ENCODE data around the gene ZNF74. TPM values are rescaled to one million over a fixed set of nuclear protein-coding genes. Genes with fewer than 3 reads are reported as not detected.

The ZNF74 gene
- total RNA-seq, 2 experiments from 2014 or later, result 11.5 to 12.2 TPM

DNA sequence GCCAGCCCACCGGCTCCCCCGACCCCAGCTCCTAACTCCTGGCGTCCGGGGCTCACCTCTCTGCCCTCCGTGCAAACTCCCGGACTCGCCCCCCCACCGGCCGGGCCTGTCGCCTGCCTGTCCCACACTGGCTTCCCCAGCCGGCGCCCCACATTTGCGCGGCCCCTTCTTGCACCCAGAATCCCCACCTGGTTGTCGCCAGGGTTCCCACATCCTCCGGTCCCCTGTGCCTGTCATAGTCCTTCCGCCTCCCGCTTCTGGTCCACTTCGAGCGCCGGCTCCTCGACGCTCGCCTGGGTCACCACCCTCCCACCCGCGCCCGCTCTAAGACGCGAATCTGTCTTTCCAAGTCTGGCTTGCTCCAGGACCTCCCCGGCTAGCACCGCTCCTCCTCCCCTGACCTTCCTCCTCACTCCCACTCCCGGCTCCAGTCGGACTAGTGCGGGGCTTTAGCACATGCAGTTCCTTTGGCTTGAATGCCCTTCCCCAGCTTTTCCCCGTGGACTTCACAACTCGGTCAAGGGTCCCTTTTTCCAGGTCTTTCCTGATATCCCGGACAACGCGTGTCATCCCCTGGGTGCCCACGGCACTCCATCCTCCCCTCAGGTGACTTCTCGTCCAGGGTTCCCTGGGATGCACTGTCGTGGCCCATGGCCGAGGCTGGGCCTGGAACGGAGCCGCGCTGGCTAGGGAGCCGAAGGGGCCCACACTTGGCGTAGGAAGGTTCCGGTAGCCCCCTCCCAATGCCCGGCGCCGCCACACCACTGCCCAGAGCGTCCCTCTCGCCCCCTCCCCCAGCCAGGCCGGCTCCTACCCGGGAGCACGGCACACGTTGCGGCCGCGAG, 43.0 kb downstream of the ZNF74 start:
- Mint-ChIP-seq H3K9me3 (no peaks in the 10 kb centered on the region), H3K27me3 (peaks cover 55% of the 10 kb centered on the region), H3K27ac (no peak overlapping the region), H3K4me3 (peak overlapping the region; percentile 70), H3K4me1 (peaks cover 8% of the 10 kb centered on the region), H3K36me3 (no peaks in the 10 kb centered on the region)
- no peak for DNase-seq

- peaks cover 46% of the 10 kb centered on the region for H3K27me3 Mint-ChIP-seq
Observed at GRCh38 chr22:20437613-20438426, 43.9 kb downstream of the ZNF74 start, which contains the start of gene SCARF2. SCARF2 (minus strand) TSS chr22:20437825; CDS start chr22:20437754, 71 bp downstream.

GRCh38 chr22:20438427-20438677, 44.4 kb downstream of the ZNF74 start:
- no peak overlapping the region for H3K4me3 Mint-ChIP-seq
- H3K36me3 Mint-ChIP-seq, result no peaks in the 10 kb centered on the region
- H3K4me1 Mint-ChIP-seq, result peaks cover 8% of the 10 kb centered on the region
- H3K9me3 Mint-ChIP-seq, result no peaks in the 10 kb centered on the region
- no peak overlapping the region for H3K27ac Mint-ChIP-seq
- H3K27me3 Mint-ChIP-seq, result peaks cover 42% of the 10 kb centered on the region
- DNase-seq, result no peak

More at GRCh38 chr22:20437613-20438426, 43.9 kb downstream of the ZNF74 start, which contains the start of gene SCARF2:
- Mint-ChIP-seq H3K4me3 (peak within 1 kb of the TSS; percentile 70), H3K4me1 (peaks cover 8% of the 10 kb centered on the region), H3K9me3 (no peaks in the 10 kb centered on the region), H3K27ac (no peak within 1 kb of the TSS), H3K36me3 (no peaks in the 10 kb centered on the region)
- DNase-seq, result no peak

DNA sequence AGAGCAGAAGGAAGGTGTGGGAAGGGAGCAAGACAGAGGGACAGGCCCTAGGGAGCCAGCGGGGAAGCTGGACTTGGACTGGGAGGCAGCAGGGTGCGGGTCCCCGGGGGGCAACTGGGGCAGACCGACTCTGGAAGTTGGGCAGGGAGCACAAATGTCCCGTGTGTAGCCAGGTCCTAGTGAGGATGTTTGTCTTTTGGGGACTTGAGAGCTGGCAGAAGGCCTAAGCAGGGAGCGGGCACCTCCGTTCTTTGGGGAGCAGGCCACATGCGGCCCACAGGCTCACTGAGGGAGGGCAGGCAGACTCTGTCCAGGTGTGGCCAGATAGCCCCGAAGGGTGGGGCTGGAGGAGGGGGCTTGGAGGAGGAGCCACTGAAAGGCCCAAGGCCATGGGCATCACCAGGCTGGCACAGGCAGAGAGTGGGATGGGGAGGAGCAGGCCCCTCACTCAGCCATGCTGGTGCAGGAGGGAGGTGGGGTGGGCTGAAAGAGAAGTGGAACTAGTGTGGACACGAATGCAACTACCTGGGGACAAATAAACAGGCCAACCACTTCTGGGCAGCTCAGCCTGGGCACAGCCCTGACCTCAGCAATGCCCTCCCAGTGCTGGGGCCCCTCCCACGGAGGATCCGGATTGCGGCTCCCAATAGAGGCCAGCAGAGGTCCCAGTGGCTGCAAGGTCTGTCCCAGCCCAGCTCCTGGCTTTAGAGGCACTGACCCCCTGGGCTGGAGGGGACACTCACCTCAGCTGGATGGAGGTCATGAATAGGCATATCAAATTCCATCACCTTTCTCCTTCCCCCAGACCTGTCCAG, 44.9 kb downstream of the ZNF74 start:
- no peaks in the 10 kb centered on the region for H3K9me3 Mint-ChIP-seq
- DNase-seq, result no peak
- H3K27me3 Mint-ChIP-seq, result peaks cover 42% of the 10 kb centered on the region
- H3K4me3 Mint-ChIP-seq, result no peak overlapping the region
- H3K27ac Mint-ChIP-seq, result no peak overlapping the region
- H3K4me1 Mint-ChIP-seq, result peaks cover 8% of the 10 kb centered on the region
- no peaks in the 10 kb centered on the region for H3K36me3 Mint-ChIP-seq

- Mint-ChIP-seq H3K27me3 (peaks cover 36% of the 10 kb centered on the region), H3K4me1 (peaks cover 8% of the 10 kb centered on the region), H3K27ac (peak overlapping the region; percentile 7), H3K4me3 (no peak overlapping the region), H3K9me3 (no peaks in the 10 kb centered on the region), H3K36me3 (no peaks in the 10 kb centered on the region)
- DNase-seq, result no peak
Observed at GRCh38 chr22:20439556-20439927, 45.6 kb downstream of the ZNF74 start.

- peaks cover 8% of the 10 kb centered on the region for H3K4me1 Mint-ChIP-seq
- no peaks in the 10 kb centered on the region for H3K36me3 Mint-ChIP-seq
- H3K27ac Mint-ChIP-seq, result no peak overlapping the region
- H3K4me3 Mint-ChIP-seq, result no peak overlapping the region
- no peaks in the 10 kb centered on the region for H3K9me3 Mint-ChIP-seq
- no peak for DNase-seq
- peaks cover 31% of the 10 kb centered on the region for H3K27me3 Mint-ChIP-seq
Observed at GRCh38 chr22:20439928-20440575, 46.1 kb downstream of the ZNF74 start.

- no peak for DNase-seq
- H3K36me3 Mint-ChIP-seq, result no peaks in the 10 kb centered on the region
- no peak overlapping the region for H3K27ac Mint-ChIP-seq
- no peaks in the 10 kb centered on the region for H3K9me3 Mint-ChIP-seq
- peaks cover 8% of the 10 kb centered on the region for H3K4me1 Mint-ChIP-seq
- no peak overlapping the region for H3K4me3 Mint-ChIP-seq
- peaks cover 22% of the 10 kb centered on the region for H3K27me3 Mint-ChIP-seq
Observed at GRCh38 chr22:20440637-20441591, 47.0 kb downstream of the ZNF74 start.

DNA sequence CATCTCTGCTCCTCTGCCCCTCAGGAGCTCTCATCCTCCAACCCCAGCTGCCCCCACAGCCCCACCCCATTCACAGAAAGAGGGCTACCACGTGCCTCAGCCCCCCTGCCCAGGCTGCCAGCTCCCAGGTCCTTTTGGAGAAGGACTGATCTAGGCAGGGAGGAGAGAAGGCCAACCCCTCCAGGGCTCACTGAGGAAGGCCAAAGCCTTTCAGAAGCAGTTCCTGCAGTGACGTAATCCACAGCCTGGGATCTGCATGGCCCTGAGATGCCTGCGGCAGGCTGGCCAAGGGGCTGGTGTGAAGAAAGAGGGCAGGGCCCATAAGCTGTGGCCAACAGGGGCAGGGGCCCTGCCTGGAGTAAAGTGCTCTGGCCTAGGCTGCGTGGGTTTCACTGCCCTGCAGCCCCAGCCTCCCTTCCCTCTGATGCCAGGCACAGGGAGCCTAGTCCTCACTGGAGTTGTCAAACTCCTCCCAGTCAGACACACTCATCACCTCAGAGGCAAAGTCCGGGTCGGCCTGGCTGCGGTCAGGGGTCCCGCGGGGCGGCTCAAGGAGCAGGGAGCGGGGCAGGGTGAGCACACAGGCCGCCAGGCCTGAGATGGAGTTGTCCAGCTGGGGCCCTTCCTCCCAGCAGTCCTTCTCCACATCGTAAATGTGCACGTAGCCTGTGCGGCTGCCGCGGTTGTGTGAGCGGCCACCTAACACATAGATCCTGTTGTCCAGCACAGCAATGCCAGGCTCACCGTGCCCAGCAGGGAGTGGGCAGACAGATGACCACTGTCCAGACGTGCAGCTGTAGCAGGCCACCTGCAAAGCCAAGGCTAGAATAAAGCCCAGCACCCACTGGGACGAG, 47.9 kb downstream of the ZNF74 start:
- DNase-seq, result no peak
- no peaks in the 10 kb centered on the region for H3K9me3 Mint-ChIP-seq
- H3K27me3 Mint-ChIP-seq, result peaks cover 17% of the 10 kb centered on the region
- H3K36me3 Mint-ChIP-seq, result no peaks in the 10 kb centered on the region
- no peak overlapping the region for H3K4me3 Mint-ChIP-seq
- H3K27ac Mint-ChIP-seq, result no peak overlapping the region
- H3K4me1 Mint-ChIP-seq, result peaks cover 4% of the 10 kb centered on the region

GRCh38 chr22:20442485-20443284, 48.7 kb downstream of the ZNF74 start:
- H3K27ac Mint-ChIP-seq, result no peak overlapping the region
- H3K4me3 Mint-ChIP-seq, result no peak overlapping the region
- H3K4me1 Mint-ChIP-seq, result no peaks in the 10 kb centered on the region
- H3K36me3 Mint-ChIP-seq, result no peaks in the 10 kb centered on the region
- no peaks in the 10 kb centered on the region for H3K9me3 Mint-ChIP-seq
- DNase-seq, result no peak
- peaks cover 11% of the 10 kb centered on the region for H3K27me3 Mint-ChIP-seq

DNA sequence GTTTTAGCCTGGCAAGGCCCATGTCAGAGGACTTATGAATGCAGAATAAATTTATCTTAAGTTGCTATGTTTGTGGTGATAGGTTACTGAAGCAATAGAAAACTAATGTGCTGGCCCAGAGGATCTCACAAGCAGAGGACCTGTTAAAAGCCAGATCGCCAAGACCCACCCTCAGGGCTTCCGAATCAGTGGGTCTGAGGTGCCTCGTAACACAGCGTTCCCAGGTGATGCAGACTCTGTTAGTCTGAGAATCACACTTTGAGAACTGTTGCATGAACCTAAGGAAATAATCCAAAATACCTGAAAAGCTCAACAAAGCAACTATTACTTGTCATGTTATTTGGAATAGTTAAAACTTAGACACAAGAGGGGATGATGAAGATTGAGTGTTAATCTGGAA, 50.4 kb downstream of the ZNF74 start:
- Mint-ChIP-seq H3K9me3 (no peaks in the 10 kb centered on the region), H3K4me1 (no peaks in the 10 kb centered on the region), H3K27ac (no peak overlapping the region), H3K4me3 (no peak overlapping the region), H3K27me3 (peaks cover 3% of the 10 kb centered on the region), H3K36me3 (no peaks in the 10 kb centered on the region)
- DNase-seq, result no peak

DNA sequence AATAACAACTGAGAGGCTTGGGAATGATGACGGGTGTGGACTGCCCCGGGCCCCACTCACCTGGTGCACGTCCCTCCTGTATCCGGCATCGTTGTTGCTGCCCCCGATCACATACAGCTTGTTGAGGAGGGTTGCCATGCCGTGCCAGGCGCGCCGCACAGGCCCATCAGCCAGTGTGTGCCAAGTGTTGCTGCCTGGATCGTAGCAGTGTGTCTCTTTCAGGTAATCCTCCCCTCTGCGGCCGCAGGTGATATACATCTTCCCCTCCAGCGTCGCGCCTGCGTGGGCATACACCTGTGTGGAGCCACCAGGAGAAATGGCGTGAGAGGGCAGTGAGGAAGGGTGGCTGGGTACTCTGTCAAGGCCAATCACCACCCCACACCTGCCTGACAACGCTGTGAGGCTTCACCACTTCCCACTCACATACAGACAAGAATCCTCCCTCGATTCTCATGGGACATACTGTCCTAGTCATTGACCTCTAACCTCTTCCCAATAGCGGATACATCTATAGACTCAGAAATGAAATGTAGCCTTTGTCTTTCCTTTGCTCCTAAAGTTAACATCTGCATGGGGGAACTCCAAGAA, 52.5 kb downstream of the ZNF74 start:
- H3K36me3 Mint-ChIP-seq, result no peaks in the 10 kb centered on the region
- no peaks in the 10 kb centered on the region for H3K9me3 Mint-ChIP-seq
- no peak for DNase-seq
- no peak overlapping the region for H3K4me3 Mint-ChIP-seq
- H3K4me1 Mint-ChIP-seq, result peaks cover 3% of the 10 kb centered on the region
- no peaks in the 10 kb centered on the region for H3K27me3 Mint-ChIP-seq
- H3K27ac Mint-ChIP-seq, result no peak overlapping the region

DNA sequence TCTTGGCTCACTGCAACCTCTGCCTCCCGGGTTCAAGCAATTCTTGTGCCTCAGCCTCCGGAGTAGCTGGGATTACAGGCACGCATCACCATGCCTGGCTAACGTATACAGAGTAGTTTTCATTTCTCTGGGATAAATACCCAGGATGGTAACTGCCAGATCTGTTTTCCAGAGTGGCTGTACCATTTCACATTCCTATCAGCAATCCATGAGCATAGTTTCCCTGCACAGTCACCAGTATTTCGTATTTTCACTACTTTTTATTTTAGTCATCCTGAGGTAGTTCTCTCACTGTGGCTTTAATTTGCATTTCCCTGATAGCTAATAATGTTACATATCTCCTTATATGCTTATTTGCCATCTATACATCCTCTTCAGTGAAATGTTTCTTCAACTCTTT, 54.7 kb downstream of the ZNF74 start:
- H3K4me1 Mint-ChIP-seq, result peaks cover 3% of the 10 kb centered on the region
- H3K27me3 Mint-ChIP-seq, result no peaks in the 10 kb centered on the region

More for the DNA sequence above, 54.7 kb downstream of the ZNF74 start:
- DNase-seq, result no peak
- H3K9me3 Mint-ChIP-seq, result no peaks in the 10 kb centered on the region
- H3K4me3 Mint-ChIP-seq, result no peak overlapping the region
- H3K36me3 Mint-ChIP-seq, result no peaks in the 10 kb centered on the region
- H3K27ac Mint-ChIP-seq, result no peak overlapping the region
